HUES48 (cell line): ENCODE data around the gene PCP4.

Experiments used
- H3K27ac ChIP-seq: one replicate; pipeline ENCODE4 v1.7.0; 2013; ENCODE audit warnings: low read depth, low read length, inconsistent platforms
- H3K27me3 ChIP-seq: 2 replicates; pipeline ENCODE4 v1.6.1; 2013; ENCODE audit warnings: mild to moderate bottlenecking, low read length; ENCODE audit not compliant: control insufficient read depth, insufficient read depth
- H3K36me3 ChIP-seq: 2 replicates; pipeline ENCODE4 v1.6.1; 2013; ENCODE audit warnings: low read length; ENCODE audit not compliant: control insufficient read depth, insufficient read depth
- H3K4me1 ChIP-seq: 2 replicates; pipeline ENCODE4 v1.6.1; 2013; ENCODE audit warnings: mild to moderate bottlenecking, low read length; ENCODE audit not compliant: control insufficient read depth, insufficient read depth
- H3K4me3 ChIP-seq: 2 replicates; pipeline ENCODE4 v1.5.1; 2013; ENCODE audit warnings: mild to moderate bottlenecking, low read depth, low read length
- H3K9ac ChIP-seq: 2 replicates; pipeline ENCODE4 v1.6.1; 2013; ENCODE audit warnings: mild to moderate bottlenecking, low read depth, low read length, moderate library complexity
- H3K9me3 ChIP-seq: 2 replicates; pipeline ENCODE4 v1.6.1; 2013; ENCODE audit warnings: low read length; ENCODE audit not compliant: control insufficient read depth, insufficient read depth

The PCP4 gene

GRCh38 chr21:39867198-39867650 lies at the start of gene PCP4:
Gene PCP4, plus strand, starts transcription at chr21:39867438. Its CDS starts 64 bp downstream, at chr21:39867502.
- H3K27me3 ChIP-seq, result peaks cover 6% of the 10 kb centered on the region; the same call in 1 of the 2 replicates
- H3K9me3 ChIP-seq, result no peaks in the 10 kb centered on the region
- H3K4me3 ChIP-seq, result 0 out of 2 replicates have a peak within 1 kb of the TSS, but pooled peaks have one; percentile 9
- H3K27ac ChIP-seq, result no peak within 1 kb of the TSS
- H3K9ac ChIP-seq, result no peak within 1 kb of the TSS
- H3K4me1 ChIP-seq, result no peaks in the 10 kb centered on the region
- no peaks in the 10 kb centered on the region for H3K36me3 ChIP-seq

- Histone ChIP-seq H3K36me3 (no peaks in the 10 kb centered on the region), H3K9me3 (no peaks in the 10 kb centered on the region; the same call in 1 of the 2 replicates), H3K4me1 (no peaks in the 10 kb centered on the region), H3K9ac (no peak overlapping the region), H3K4me3 (no peak overlapping the region), H3K27me3 (no peaks in the 10 kb centered on the region), H3K27ac (no peak overlapping the region)
Observed at GRCh38 chr21:39818557-39818956, 48.7 kb upstream of the PCP4 start.

GRCh38 chr21:39822042-39822441 lies 45.2 kb upstream of the PCP4 start:
- Histone ChIP-seq H3K9ac (no peak overlapping the region), H3K4me1 (no peaks in the 10 kb centered on the region), H3K36me3 (no peaks in the 10 kb centered on the region), H3K4me3 (no peak overlapping the region), H3K9me3 (no peaks in the 10 kb centered on the region; the same call in 1 of the 2 replicates), H3K27ac (no peak overlapping the region), H3K27me3 (no peaks in the 10 kb centered on the region)

GRCh38 chr21:39825250-39825649 lies 42.0 kb upstream of the PCP4 start:
- Histone ChIP-seq H3K27ac (no peak overlapping the region), H3K27me3 (no peaks in the 10 kb centered on the region), H3K9me3 (no peaks in the 10 kb centered on the region), H3K36me3 (no peaks in the 10 kb centered on the region), H3K4me3 (no peak overlapping the region), H3K9ac (no peak overlapping the region), H3K4me1 (no peaks in the 10 kb centered on the region)

- H3K9ac ChIP-seq, result no peak overlapping the region
- no peak overlapping the region for H3K4me3 ChIP-seq
- H3K27me3 ChIP-seq, result no peaks in the 10 kb centered on the region
- H3K9me3 ChIP-seq, result no peaks in the 10 kb centered on the region
- H3K27ac ChIP-seq, result no peak overlapping the region
- H3K36me3 ChIP-seq, result no peaks in the 10 kb centered on the region
- H3K4me1 ChIP-seq, result no peaks in the 10 kb centered on the region
Observed at GRCh38 chr21:39834543-39834942, 32.7 kb upstream of the PCP4 start.

- H3K36me3 ChIP-seq, result no peaks in the 10 kb centered on the region
- H3K9ac ChIP-seq, result no peak overlapping the region
- no peaks in the 10 kb centered on the region for H3K9me3 ChIP-seq
- H3K27ac ChIP-seq, result no peak overlapping the region
- no peaks in the 10 kb centered on the region for H3K27me3 ChIP-seq
- peaks cover 7% of the 10 kb centered on the region; the same call in 1 of the 2 replicates for H3K4me1 ChIP-seq
- no peak overlapping the region for H3K4me3 ChIP-seq
Observed at GRCh38 chr21:39837861-39838359, 29.3 kb upstream of the PCP4 start.

GRCh38 chr21:39840373-39841097 lies 26.7 kb upstream of the PCP4 start:
- H3K9ac ChIP-seq, result no peak overlapping the region
- H3K36me3 ChIP-seq, result no peaks in the 10 kb centered on the region
- H3K27ac ChIP-seq, result no peak overlapping the region
- H3K9me3 ChIP-seq, result no peaks in the 10 kb centered on the region
- H3K4me3 ChIP-seq, result no peak overlapping the region
- H3K4me1 ChIP-seq, result peaks cover 7% of the 10 kb centered on the region; the same call in 1 of the 2 replicates
- H3K27me3 ChIP-seq, result no peaks in the 10 kb centered on the region

- H3K27ac ChIP-seq, result no peak overlapping the region
- H3K9ac ChIP-seq, result no peak overlapping the region
- H3K27me3 ChIP-seq, result no peaks in the 10 kb centered on the region
- H3K9me3 ChIP-seq, result no peaks in the 10 kb centered on the region
- H3K4me1 ChIP-seq, result peaks cover 7% of the 10 kb centered on the region; the same call in 1 of the 2 replicates
- no peaks in the 10 kb centered on the region for H3K36me3 ChIP-seq
- no peak overlapping the region for H3K4me3 ChIP-seq
Observed at GRCh38 chr21:39842741-39843459, 24.3 kb upstream of the PCP4 start.

GRCh38 chr21:39843483-39843882 lies 23.8 kb upstream of the PCP4 start:
- Histone ChIP-seq H3K9ac (no peak overlapping the region), H3K4me3 (no peak overlapping the region), H3K36me3 (no peaks in the 10 kb centered on the region), H3K27ac (no peak overlapping the region), H3K4me1 (peaks cover 7% of the 10 kb centered on the region; the same call in 1 of the 2 replicates), H3K9me3 (no peaks in the 10 kb centered on the region), H3K27me3 (no peaks in the 10 kb centered on the region)

- no peak overlapping the region for H3K4me3 ChIP-seq
- no peaks in the 10 kb centered on the region for H3K36me3 ChIP-seq
- H3K9me3 ChIP-seq, result no peaks in the 10 kb centered on the region
- H3K27ac ChIP-seq, result no peak overlapping the region
- H3K9ac ChIP-seq, result no peak overlapping the region
- H3K4me1 ChIP-seq, result peaks cover 7% of the 10 kb centered on the region; the same call in 1 of the 2 replicates
- no peaks in the 10 kb centered on the region for H3K27me3 ChIP-seq
Observed at GRCh38 chr21:39843916-39844315, 23.3 kb upstream of the PCP4 start.
